EH (cell line): ENCODE data around the gene SIRT1.
"Not testable (repeated sequence)": the region's sequence is repeated elsewhere in the genome, so short reads cannot be mapped to it uniquely, and the experiment has no call there.

Source experiments
- DNase-seq: peaks from one replicate; pipeline ENCODE4 v3.0.0-alpha.2; 2015; ENCODE audit warnings: low read depth

Gene SIRT1

DNA sequence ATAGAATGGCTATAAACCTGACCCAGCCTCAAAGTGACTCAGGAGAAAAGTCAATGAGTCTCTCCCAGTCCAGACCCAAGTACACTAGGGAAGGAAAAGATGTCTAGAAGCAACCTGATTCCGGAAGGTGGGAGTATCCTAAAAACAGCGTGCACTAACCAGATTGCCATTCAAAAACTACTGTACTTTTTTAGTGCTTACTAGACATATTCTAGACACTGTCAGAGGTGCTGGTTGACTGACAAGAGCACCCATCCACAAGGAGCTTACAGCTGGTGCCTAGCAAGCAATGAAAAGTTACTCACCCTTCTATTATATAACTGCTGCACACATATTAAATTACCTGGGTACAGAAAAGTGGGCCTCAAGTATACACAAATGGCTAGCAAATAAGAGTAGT lies 81.0 kb downstream of the SIRT1 start:
- no peak for DNase-seq

DNA sequence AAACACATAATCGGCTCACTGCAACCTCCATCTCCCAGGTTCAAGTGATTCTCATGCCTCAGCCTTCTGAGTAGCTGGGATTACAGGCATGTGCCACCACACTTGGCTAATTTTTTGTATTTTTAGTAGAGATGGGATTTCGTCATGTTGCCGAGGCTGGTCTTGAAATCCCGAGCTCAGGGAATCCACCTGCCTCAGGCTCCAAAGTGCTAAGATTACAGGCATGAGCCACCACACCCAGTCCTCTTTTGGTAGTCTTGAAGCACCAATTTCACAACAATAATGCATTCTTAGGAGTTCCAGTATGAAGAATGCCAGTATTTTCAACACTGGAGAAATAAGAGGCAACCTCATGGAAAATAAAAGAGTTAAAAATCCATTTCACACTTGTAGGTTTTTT lies 81.6 kb downstream of the SIRT1 start:
- not testable (repeated sequence) for DNase-seq
